Stimulated activated CD8-positive, alpha-beta memory T cell treated with anti-CD3 and anti-CD28 coated beads, Interleukin-4, amount 100 ng/mL, for 24 hours (primary cell): Measurements from ENCODE around the gene MCEMP1.
A peak's percentile ranks its signal among the peaks of the same experiment; 100 is the strongest.

Source experiments
- DNase-seq: peaks from one replicate; pipeline ENCODE4 v3.0.0-alpha.2; 2020; ENCODE audit warnings: low read depth

Gene MCEMP1

GRCh38 chr19:7672522-7672921, 4.4 kb upstream of the MCEMP1 start:
- no peak for DNase-seq

DNA sequence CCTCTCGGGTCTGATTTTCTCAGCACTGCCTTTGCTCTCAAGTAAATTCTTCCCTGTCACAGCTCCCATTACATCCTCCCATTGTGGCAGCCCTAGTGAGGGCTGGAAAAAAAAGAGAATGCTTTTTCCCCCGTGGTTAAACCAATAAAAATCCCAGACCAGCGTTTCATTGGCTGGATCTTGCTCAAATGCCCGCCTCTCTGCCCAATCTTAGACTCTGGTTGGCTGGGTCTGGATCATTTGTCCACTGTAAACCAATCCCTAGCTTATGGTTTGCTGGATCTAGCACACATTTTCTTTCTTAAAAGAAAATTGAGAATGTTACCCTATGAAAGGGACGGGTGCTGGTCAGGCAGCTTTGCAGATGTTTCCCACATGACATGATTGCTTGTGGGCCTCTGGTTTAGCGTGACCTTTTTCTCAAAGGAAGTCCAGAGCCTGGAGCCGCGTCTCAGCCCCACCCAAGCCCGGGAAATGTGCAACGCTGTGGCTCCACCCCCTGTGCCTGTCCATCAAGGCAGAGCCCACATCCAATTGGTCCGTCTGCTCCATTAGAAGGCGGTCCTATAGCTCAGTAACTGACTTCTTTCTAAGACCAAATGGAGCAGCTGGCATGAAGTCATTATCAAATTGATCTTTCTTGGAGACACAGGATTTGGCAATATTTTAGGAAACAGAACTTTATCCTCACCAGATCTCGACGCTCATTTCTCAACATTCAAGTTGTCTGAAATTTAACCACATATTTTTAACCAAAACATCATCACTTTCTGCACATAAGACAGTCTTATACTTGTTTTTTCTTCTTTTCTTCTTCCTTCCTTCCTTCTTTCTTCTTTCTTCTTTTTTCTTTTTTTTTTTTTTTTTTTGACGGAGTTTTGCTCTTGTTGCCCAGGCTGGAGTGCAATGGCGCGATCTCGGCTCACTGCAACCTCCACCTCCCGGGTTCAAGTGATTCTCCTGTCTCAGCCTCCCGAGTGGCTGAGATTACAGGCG, 2.6 kb upstream of the MCEMP1 start:
- DNase-seq: no peak

DNA sequence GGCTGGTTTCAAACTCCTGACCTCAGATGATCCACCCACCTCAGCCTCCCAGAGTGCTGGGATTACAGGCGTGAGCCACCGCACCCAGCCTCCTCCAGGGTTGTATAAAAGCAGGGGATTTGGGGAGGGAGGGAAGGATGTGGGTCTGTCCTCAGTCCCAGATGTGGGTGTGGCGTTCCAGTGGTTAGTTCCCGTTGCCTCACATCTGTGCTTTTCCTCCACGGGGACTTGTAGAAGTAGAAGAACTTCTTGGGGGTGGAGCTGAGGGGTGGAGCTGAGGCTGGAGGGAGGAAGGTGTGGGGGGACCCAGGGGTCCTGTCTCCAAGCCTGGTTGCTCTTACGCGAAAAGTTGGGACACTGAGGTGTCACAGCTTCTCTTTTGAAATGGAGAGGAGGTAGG, 514 bp upstream of the MCEMP1 start:
- DNase-seq: no peak

- DNase-seq: no peak
These were observed 900 bp downstream of the MCEMP1 start for GRCh38 chr19:7677669-7678311.

GRCh38 chr19:7678971-7679751, 2.3 kb downstream of the MCEMP1 start:
- peak; percentile 35 for DNase-seq

GRCh38 chr19:7679771-7680605, 3.1 kb downstream of the MCEMP1 start:
- no peak for DNase-seq

DNA sequence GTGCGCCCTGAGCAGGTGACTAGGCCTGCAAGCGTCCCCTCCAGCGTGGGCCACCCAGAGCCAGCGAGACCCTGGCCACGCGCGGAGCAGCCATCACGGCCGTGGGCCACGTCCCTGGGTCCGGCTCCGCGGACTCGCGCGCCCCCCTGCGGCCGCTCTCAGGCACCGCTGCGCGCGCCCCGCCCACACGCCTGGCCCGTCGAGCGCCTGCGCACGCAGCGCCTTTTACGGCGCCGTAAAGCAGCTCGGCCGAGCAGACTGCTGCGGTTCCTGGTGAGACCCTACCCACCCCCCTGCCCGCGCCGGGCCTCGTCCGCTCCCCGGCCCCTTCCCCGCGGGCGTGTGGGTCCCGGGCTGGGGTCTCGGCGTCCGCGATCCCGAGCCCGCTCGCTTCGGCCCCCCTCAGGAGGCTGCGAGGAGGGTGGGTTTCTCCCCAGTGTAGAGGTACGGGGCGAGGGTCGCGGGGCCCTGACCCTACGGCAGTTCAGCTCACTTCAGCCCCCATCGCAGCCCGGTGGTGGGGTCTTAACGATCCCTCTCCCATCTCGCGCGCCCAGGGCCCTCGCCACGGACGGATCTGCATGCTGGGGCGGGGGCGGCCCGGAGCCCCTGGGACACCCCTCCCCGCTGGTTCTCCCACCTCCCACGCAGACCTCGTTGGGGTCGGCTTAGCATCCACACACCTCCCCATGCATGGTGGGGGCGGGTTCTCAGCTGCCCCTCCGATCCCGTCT, 3.9 kb downstream of the MCEMP1 start, which contains the start of gene TRAPPC5:
TSS of gene TRAPPC5 (plus strand) at position 228 of the 734 bp plus-strand sequence. CDS start 1,421 bp downstream, outside the sequence.
- DNase-seq: peak; percentile 74

GRCh38 chr19:7681340-7682174, 4.7 kb downstream of the MCEMP1 start:
- peak; percentile 72 for DNase-seq

DNA sequence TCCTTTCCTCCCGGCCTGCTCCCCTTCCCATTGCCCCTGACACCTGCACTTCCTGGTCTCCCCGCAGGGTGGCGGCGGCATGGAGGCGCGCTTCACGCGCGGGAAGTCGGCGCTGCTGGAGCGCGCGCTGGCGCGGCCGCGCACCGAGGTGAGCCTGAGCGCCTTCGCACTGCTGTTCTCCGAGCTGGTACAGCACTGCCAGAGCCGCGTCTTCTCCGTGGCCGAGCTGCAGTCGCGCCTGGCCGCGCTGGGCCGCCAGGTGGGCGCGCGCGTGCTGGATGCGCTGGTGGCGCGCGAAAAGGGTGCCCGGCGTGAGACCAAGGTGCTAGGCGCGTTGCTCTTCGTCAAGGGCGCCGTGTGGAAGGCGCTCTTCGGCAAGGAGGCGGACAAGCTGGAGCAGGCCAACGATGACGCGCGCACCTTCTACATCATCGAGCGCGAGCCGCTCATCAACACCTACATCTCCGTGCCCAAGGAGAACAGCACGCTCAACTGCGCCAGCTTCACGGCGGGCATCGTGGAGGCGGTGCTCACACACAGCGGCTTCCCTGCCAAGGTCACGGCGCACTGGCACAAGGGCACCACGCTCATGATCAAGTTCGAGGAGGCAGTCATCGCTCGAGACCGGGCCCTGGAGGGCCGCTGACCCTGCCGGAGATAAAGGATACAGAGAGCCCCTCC, 5.4 kb downstream of the MCEMP1 start:
- no peak for DNase-seq

DNA sequence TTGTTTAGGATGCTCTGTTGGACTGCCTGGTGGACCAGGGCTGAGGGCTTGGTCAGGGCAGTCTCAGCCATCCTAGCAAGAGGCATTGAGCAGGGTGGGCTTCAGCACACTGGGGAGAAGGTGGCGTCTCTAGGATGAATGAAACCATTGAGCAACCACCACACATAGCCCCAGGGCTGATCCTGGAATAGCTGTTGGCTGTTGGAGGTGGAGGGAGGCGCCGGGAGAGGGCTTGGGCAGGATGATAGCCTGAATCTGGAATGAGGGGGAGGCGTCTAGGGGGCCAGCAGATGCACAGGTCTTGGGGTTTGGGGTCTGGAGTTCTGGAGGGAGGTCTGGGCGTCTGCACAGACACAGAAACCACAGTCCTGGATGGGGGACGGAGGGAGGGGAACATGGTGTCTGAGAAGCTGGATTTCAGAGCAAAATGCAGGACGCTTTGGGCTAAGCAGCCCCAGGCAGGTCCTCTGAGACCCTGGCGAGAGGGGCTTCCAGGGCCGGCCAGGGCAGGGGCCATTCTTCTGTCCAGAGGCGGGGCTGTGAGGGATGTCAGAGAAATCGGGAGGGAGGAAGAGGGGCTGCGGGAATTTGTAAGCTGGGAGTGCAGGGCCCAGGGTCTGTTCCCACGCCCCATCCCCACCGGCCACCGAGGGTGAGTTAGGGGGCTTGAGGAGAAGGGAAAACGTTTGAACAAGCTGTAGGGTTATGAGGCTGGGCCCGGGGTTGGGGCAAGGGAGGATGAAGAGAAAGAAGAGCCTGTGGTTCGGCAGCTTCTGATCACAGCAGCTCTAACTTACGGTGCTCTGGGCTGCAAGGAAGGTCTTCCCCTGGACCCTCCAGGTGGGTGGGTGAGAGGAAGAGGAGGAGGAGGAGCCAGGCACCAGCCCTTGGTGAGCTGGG, 8.9 kb downstream of the MCEMP1 start:
- no peak for DNase-seq

DNA sequence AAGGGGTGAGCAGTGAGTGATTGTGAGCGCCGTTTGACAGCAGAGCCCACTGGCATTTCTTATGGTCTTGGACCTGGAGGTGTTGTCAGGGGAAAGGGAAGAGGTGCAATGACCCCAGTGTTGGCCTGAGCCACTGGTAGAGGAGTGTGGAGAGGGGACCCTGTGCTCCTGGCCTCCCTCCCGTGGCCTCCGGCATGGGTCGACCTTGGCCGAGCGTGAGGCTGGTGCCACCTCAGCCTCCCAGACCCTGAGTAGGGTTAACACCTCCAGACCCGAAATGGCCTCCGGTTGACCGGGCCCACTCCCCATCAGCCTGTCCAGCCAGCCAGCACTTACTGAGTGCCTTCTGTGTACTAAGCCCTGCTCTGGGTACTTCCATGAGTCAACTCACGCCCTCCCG, 10.3 kb downstream of the MCEMP1 start:
- DNase-seq: no peak

GRCh38 chr19:7689165-7689564, 12.3 kb downstream of the MCEMP1 start:
- no peak for DNase-seq

DNA sequence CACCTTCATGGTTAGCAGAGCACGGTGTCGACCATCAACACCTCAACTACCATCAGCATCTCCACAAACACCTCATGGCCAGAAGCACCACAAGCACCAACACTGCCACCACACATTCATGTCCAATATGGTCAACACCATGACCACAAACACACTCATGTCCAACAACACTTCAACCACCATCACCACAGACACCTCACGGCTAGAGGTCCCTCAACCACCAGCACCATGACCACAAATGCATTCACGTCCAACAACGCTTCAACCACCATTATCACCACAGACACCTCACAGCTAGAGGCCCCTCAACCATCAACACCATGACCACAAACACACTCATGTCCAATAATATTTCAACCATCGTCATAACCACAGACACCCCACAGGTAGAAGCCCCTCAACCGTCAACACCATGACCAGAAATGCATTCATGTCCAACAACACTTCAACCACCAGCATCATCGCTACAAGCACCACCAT, 13.9 kb downstream of the MCEMP1 start:
- DNase-seq: no peak

- DNase-seq: no peak
These were observed 14.6 kb downstream of the MCEMP1 start for GRCh38 chr19:7691497-7691896.

- no peak for DNase-seq
These were observed 15.7 kb downstream of the MCEMP1 start for GRCh38 chr19:7692417-7693088.

DNA sequence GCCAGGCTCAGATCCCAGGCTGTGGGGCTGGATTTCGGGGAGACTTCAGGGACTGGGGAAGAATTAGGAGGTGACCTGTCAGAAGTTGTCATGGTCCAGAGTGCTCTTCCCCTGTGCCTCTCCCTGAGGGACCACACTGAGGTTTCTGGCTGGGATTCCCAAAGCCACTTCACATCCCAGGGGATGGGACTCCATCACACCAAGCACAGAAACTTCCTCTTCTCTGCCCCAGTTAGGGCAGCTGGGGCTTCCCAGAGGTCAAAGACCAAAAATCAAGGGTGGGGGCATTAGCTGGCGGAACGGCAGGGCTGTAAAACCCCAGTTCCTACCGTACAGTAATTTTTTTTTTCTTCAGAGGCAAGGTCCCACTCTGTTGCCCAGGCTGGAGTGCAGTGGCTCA, 17.6 kb downstream of the MCEMP1 start:
- DNase-seq: no peak

DNA sequence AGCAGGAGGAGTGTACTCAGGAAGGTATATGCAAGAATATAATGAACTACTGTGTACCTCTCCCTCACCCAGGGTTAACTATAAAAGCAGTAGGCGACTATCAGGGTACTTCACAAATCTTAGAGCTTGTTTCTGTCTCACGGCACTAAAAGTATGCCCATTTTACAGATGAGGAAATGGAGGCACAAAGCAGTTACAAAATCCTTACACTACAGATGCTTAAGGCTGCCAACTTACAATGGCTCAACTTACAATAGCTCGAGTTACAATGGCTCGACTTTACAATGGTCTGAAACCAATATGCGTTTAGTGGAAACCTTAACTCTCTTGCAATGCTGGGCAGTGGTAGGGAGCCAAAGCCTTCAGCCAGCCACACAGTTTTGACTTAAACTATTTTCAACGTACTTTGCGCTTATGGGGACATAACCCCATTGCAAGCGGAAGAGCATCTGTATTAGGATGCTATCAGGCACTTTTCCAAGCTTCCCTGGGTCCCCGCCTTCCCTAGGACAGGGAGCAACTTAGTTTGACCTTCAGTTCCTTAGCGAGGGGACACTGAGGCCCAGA, 20.9 kb downstream of the MCEMP1 start:
- DNase-seq: no peak
